GM18505 (cell line): ENCODE results near the gene SLFNL1.
A peak's percentile ranks its signal among the peaks of the same experiment; 100 is the strongest.

Experiments
- ATAC-seq: cut with Tn5 transposase; IDR thresholded peaks from one replicate; pipeline ENCODE4 v1.9.1; 2021; ENCODE audit not compliant: unreplicated experiment
- POLR2A ChIP-seq: IDR thresholded peaks from 4 replicates; pipeline ENCODE4 v1.6.1; 2011; ENCODE audit warnings: borderline replicate concordance; ENCODE audit not compliant: insufficient read depth, insufficient read length; ENCODE audit errors: extremely low read depth

The SLFNL1 gene

GRCh38 chr1:41014871-41015270 lies 6.7 kb downstream of the SLFNL1 start:
- no peak for TF ChIP-seq POLR2A
- ATAC-seq, result no peak

DNA sequence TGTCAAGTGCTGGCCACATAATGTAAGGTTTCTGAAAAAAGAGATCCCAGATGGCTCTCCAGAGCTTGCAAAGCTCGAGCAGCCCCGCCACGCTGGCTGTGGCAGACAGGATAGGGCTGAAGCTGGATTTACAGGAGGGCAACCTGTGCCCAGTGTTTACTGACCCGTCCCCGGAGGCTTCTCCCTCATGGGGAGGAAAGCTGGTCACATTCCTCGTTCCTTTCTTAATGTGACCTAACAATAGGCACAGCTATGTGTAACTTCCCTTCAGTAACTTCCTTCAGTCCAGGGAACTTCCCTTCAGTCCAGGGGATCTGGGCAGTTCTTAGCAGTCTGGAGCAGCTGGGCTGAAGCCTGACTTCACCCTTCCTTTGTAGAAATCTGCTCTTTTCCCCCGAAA lies 7.7 kb downstream of the SLFNL1 start:
- TF ChIP-seq POLR2A, result no peak
- ATAC-seq, result no peak

DNA sequence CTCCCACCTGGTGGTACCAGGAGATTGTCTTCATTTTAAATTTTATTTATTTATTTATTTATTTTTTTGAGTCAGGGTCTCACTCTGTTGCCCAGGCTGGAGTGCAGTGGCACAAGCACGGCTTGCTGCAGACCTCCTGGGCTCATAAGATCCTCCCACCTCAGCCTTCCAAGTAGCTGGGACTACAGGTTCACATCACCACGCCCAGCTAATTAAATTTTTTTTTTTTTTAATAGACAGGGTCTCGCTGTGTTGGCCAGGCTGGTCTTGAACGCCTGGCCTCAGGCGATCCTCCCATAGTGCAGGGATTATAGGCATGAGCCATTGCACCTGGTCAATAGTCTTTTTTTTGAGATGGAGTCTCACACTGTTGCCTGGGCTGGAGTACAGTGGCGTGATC lies 8.5 kb downstream of the SLFNL1 start:
- ATAC-seq, result no peak
- no peak for TF ChIP-seq POLR2A

DNA sequence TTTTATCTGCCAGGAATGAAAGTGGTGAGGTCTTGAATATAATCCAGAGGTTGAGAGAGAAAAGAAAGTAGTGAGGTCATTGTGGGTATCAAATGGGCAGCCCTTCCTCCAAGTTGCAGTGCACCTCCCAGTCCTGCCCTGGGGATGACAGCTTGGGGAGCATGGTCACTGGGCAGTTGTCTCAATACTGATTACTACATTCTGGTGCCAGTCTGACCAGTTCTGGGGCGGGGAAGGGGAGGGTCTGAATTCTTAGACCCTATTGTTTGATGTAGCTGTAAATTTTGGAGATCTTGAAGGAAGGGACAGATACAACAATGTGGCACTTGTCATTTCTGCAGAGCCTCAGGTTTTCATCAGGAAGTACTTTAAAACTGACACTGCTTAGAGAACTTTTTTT lies 11.2 kb downstream of the SLFNL1 start:
- no peak for TF ChIP-seq POLR2A
- no peak for ATAC-seq

DNA sequence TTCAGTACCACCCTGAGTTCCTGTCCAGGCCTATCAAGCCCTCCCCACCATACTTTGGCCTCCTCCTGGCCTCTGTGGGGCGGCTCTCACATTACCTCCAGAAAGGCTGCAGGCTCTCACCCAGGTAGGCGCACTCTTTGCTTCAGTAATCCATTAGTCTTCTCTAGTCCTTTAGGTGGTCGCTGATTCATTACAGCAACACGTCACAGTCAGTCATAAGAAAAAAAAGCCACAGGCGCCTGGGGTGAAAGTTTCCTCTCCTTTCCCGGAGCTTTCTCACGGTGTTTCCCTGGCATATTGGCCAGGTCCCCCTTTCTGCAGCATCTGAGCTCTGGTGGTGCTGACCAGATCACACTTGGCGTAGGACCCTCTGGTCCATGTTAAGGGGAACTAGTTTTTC lies 12.1 kb downstream of the SLFNL1 start:
- no peak for TF ChIP-seq POLR2A
- ATAC-seq, result no peak

GRCh38 chr1:41006942-41007865 lies 14.3 kb downstream of the SLFNL1 start:
- ATAC-seq, result no peak
- TF ChIP-seq POLR2A, result no peak

DNA sequence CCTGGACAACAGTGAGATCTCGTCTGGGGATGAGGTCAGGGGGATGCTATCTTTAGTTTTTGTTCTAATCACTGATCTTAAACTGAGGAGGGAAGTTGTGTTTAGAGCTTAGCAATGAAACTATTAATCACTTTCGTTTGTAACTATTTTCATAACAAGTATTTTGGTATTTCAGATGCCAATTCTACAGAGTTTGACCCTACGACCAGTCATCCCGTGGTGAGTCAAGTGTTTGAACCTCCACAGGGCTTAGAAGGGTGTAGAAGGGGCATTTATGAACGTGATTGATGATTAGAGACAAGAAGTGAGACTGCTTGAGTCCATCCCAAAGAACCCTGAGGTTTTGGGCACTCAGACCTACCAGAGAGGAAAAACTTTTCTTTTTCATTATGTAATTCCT lies 15.6 kb downstream of the SLFNL1 start:
- no peak for ATAC-seq
- TF ChIP-seq POLR2A, result no peak

- ATAC-seq, result peak; percentile 92
Measured at GRCh38 chr1:41003640-41004220, 17.8 kb downstream of the SLFNL1 start.

DNA sequence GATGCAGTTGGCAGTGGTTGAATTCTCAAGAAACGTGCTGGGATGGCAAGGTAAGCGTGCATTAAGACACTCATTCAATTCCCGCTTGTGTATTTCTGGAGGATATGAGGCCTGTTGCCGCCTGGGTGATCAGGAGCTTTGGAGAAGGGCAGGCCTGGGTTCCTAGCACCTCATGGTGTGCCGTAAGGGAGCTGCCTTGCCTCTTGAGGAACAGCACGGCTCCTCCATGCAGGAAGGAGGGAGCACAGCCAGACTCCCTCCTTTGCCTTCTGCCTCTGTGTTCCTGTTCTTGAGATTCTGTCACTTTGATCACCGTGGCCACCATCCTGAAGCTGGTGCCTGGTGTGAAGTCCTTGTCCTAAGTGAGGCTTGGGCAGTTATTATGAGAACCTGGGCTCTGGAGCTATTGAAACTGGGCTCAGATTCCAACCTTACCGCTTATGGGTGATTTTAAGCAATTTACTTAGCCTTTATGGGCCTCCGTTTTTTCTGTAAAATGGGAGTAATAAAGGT lies 18.3 kb downstream of the SLFNL1 start:
- ATAC-seq, result no peak
- no peak for TF ChIP-seq POLR2A

More at GRCh38 chr1:41003640-41004220, 17.8 kb downstream of the SLFNL1 start:
- no peak for TF ChIP-seq POLR2A

DNA sequence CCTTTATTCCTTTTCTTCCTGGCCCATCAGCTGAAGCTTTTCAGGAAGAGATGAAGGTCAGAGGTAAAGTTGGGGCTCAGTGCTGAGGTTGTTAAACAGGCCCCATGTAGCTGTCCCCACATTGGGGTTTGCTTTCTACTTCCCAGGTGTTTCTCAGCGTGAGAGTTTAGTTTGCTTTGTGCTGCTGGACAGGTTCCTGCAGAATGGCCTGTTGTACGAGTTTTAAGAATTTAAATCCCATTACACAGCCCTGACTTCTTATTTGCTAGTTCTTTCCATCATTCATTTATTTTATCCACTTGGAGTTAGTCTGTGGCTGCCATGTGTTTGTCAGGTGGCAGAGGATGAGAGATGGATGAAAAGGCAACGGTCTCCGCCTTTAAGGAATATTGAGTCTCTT lies 22.9 kb downstream of the SLFNL1 start:
- TF ChIP-seq POLR2A, result no peak
- no peak for ATAC-seq

GRCh38 chr1:40997096-40997495 lies 24.4 kb downstream of the SLFNL1 start:
- no peak for TF ChIP-seq POLR2A
- no peak for ATAC-seq

DNA sequence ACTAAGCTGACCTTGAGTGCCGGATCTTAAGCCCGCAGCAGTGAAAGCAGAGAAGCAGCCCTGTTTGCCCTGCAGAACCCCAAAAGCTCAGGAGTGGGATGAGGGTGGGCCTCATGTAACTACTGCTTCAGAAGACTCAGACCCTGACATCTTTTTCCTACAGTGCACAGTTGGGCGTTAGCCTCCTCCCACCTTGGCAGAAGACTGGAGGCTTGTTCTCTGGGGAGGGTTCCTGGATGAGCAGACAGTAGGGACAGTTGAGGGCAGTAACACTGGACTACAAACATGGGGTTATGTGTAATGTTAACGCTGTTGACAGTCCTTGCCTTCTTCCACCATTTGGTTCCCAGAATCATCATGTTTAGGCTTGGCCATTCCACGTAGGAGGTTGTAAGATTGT lies 32.5 kb downstream of the SLFNL1 start:
- ATAC-seq, result no peak
- TF ChIP-seq POLR2A, result no peak

DNA sequence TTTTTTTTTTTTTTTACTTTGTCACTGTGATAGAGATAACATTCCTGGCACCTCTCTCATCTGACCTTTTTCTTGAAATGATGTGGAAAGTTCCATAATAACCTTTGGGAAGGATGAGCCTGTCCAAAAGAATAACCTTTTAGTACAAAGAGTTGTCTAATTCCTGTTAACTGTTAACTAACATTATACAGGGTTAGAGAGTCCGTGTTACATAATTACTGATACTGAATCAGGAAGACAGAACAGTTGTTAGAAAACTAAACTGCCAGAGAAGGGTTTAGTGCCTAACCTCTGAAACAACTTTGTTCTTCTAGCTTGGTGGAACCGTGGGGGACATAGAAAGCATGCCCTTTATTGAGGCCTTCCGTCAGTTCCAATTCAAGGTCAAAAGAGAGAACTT lies 33.2 kb downstream of the SLFNL1 start:
- ATAC-seq, result no peak
- TF ChIP-seq POLR2A, result no peak
